ENCODE measurements around the gene RAPGEF6. TPM values are rescaled to one million over a fixed set of nuclear protein-coding genes. Genes with fewer than 3 reads are reported as not detected.

The RAPGEF6 gene
- total RNA-seq, 3 donors from 2014 or later (not counting 1 experiment from before 2014, with no cell fraction given), result 30.1 to 61.0 (median 42.1) TPM

DNA sequence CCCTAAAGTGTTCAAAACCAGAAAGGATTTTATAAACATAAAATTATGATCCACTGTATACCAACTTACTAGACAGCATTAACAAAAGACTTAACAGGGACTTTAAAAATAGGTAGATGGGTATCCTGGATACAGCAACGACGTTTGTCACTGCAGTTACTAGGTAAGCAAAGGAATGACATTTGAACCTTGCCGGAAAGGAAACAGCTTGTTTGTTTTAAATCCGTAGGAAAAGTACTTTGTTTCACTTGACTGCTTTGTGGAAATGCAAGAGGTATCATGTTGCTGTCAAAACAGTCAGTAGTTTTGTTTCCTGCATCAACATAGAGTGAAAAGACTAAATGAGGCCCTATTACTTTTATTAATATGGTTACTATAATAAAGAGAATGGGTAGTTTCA, 248.2 kb downstream of the RAPGEF6 start:
- Histone ChIP-seq H3K9me3 (ENCODE audit: control insufficient read depth, insufficient read depth, low read length) (no peaks in the 10 kb centered on the region), H3K4me3 (ENCODE audit: low read length) (no peak overlapping the region), H3K36me3 (ENCODE audit: control insufficient read depth, insufficient read depth, low read length) (peaks cover 52% of the 10 kb centered on the region), H3K27me3 (ENCODE audit: control insufficient read depth, insufficient read depth, low read length) (no peaks in the 10 kb centered on the region), H3K4me1 (ENCODE audit: control insufficient read depth, insufficient read depth, low read length) (peaks cover 17% of the 10 kb centered on the region), H3K27ac (ENCODE audit: low read length) (no peak overlapping the region)
- intact Hi-C loops (cut with micrococcal nuclease), result no loop called here
- peaks cover 42 to 47% of the 10 kb centered on the region in 2 donors for H3K4me1 Mint-ChIP-seq
- no peak overlapping the region for H3K4me3 Mint-ChIP-seq
- peak overlapping the region; percentile 89 to 95 for H3K27ac Mint-ChIP-seq
- TF ChIP-seq, protein P1, sequence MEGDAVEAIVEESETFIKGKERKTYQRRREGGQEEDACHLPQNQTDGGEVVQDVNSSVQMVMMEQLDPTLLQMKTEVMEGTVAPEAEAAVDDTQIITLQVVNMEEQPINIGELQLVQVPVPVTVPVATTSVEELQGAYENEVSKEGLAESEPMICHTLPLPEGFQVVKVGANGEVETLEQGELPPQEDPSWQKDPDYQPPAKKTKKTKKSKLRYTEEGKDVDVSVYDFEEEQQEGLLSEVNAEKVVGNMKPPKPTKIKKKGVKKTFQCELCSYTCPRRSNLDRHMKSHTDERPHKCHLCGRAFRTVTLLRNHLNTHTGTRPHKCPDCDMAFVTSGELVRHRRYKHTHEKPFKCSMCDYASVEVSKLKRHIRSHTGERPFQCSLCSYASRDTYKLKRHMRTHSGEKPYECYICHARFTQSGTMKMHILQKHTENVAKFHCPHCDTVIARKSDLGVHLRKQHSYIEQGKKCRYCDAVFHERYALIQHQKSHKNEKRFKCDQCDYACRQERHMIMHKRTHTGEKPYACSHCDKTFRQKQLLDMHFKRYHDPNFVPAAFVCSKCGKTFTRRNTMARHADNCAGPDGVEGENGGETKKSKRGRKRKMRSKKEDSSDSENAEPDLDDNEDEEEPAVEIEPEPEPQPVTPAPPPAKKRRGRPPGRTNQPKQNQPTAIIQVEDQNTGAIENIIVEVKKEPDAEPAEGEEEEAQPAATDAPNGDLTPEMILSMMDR (IDR thresholded peaks at IDR 0.05), result no peak
- ATAC-seq (no peak), DNase-seq (no peak)
- no peaks in the 10 kb centered on the region for H3K27me3 Mint-ChIP-seq (ENCODE audit: low read depth in 2 of 2)
- H3K36me3 Mint-ChIP-seq, result peaks cover 20% of the 10 kb centered on the region
- H3K9me3 Mint-ChIP-seq, result no peaks in the 10 kb centered on the region
- WGBS (ENCODE audit: insufficient coverage), result 89% methylated on average over 4 of the region's 4 CpGs

DNA sequence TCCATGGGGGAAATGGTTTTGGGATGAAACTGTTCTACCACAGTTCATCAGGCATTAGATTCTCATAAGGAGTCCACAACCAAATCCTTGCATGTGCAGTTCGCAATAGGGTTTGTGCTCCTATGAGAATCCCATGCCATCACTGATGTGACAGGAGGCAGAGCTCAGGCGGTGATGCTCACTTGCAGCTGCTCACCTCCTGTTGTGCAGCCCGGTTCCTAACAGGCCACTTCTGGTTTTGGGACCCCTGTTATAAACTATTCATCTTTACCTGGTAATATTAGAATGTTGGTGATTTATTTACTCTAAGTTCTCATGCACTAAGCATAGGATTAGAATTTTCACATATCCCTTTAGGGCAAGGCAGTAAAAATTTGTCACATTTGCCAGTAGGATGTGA, 248.9 kb downstream of the RAPGEF6 start:
- Histone ChIP-seq H3K4me1 (ENCODE audit: control insufficient read depth, insufficient read depth, low read length) (peaks cover 24% of the 10 kb centered on the region), H3K27me3 (ENCODE audit: control insufficient read depth, insufficient read depth, low read length) (no peaks in the 10 kb centered on the region), H3K9me3 (ENCODE audit: control insufficient read depth, insufficient read depth, low read length) (no peaks in the 10 kb centered on the region), H3K36me3 (ENCODE audit: control insufficient read depth, insufficient read depth, low read length) (peaks cover 49% of the 10 kb centered on the region), H3K27ac (ENCODE audit: low read length) (no peak overlapping the region), H3K4me3 (ENCODE audit: low read length) (no peak overlapping the region)
- peaks cover 49 to 54% of the 10 kb centered on the region in 2 donors for H3K4me1 Mint-ChIP-seq
- no peaks in the 10 kb centered on the region for H3K27me3 Mint-ChIP-seq (ENCODE audit: low read depth in 2 of 2)
- intact Hi-C loops (cut with micrococcal nuclease), result no loop called here
- TF ChIP-seq, protein P1 (IDR thresholded peaks at IDR 0.05), result no peak
- 100% methylated on average over 3 of the region's 3 CpGs for WGBS (ENCODE audit: insufficient coverage)
- H3K4me3 Mint-ChIP-seq, result no peak overlapping the region
- H3K36me3 Mint-ChIP-seq, result peaks cover 20% of the 10 kb centered on the region
- ATAC-seq (no peak), DNase-seq (no peak)
- peak overlapping the region; percentile 89 to 95 for H3K27ac Mint-ChIP-seq
- H3K9me3 Mint-ChIP-seq, result no peaks in the 10 kb centered on the region

DNA sequence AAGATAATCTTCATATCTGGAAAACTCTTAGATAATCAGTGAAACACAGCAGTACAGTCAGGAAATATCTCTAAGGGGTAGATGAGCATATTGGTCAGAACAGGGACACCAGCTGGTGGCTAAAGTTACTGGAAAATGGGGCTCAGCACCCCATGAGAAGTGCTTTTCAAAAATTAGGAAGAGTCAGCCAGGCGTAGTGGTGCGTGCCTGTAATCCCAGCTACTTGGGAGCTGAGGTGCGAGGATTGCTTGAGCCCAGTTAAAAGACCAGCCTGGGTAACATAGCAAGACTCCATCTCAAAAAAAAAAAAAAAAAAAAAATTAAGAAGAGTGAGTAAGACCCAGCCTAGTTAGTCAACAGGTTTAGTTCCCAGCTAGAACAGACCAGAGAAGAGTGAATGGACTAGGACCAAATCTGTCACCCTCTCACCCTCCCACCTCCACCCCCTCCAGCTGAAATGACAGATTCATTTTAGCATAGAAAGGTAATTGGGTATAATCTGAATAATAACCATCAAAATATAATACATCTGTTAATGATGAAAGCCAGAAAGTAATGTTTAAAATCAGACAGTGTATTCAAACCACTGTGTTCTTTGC, 250.3 kb downstream of the RAPGEF6 start:
- no peak overlapping the region for H3K4me3 Mint-ChIP-seq
- H3K36me3 ChIP-seq (ENCODE audit: control insufficient read depth, insufficient read depth, low read length), result peaks cover 37% of the 10 kb centered on the region
- no peak overlapping the region for H3K4me3 ChIP-seq (ENCODE audit: low read length)
- peaks cover 16% of the 10 kb centered on the region for H3K36me3 Mint-ChIP-seq
- H3K9me3 ChIP-seq (ENCODE audit: control insufficient read depth, insufficient read depth, low read length), result no peaks in the 10 kb centered on the region
- WGBS (ENCODE audit: insufficient coverage), result 98% methylated on average over 3 of the region's 3 CpGs
- ATAC-seq (no peak), DNase-seq (no peak)
- peak overlapping the region; percentile 89 to 95 for H3K27ac Mint-ChIP-seq
- no peaks in the 10 kb centered on the region for H3K27me3 Mint-ChIP-seq (ENCODE audit: low read depth in 2 of 2)
- H3K4me1 Mint-ChIP-seq, result peaks cover 55 to 56% of the 10 kb centered on the region in 2 donors
- no peaks in the 10 kb centered on the region for H3K9me3 Mint-ChIP-seq
- H3K4me1 ChIP-seq (ENCODE audit: control insufficient read depth, insufficient read depth, low read length), result peaks cover 38% of the 10 kb centered on the region
- no peak overlapping the region for H3K27ac ChIP-seq (ENCODE audit: low read length)
- intact Hi-C loops (cut with micrococcal nuclease), result loop anchor here (5.0 kb wide), 1 partner anchor 87 kb away; no protein-coding TSS in a partner anchor
- no peaks in the 10 kb centered on the region for H3K27me3 ChIP-seq (ENCODE audit: control insufficient read depth, insufficient read depth, low read length)
- TF ChIP-seq, protein P1 (IDR thresholded peaks at IDR 0.05), result no peak

DNA sequence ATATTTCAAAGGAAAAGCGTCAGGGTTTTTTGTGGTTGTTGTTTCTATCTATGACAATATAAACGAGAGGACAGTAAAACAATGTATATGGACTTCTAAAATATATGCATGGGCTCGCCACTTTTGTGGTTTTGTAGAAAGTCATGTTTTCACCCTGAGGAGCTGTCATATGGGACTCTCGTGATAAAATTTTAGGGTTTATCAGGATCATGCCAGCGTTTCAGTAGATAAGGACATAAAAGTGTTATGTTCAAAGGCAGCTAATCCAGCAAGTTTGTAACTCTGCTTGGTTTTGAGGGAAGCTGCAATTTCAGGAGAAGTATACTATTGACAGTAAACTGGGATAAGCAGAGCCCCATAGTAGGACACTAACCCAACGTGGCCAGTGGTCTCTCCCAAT, 250.9 kb downstream of the RAPGEF6 start:
- no peaks in the 10 kb centered on the region for H3K9me3 Mint-ChIP-seq
- WGBS (ENCODE audit: insufficient coverage), result 55% methylated on average over 5 of the region's 6 CpGs
- no peaks in the 10 kb centered on the region for H3K27me3 ChIP-seq (ENCODE audit: control insufficient read depth, insufficient read depth, low read length)
- no peak overlapping the region for H3K4me3 Mint-ChIP-seq
- peaks cover 13% of the 10 kb centered on the region for H3K36me3 Mint-ChIP-seq
- peak overlapping the region; percentile 89 to 95 for H3K27ac Mint-ChIP-seq
- no peak overlapping the region for H3K27ac ChIP-seq (ENCODE audit: low read length)
- no peaks in the 10 kb centered on the region for H3K27me3 Mint-ChIP-seq (ENCODE audit: low read depth in 2 of 2)
- peaks cover 41% of the 10 kb centered on the region for H3K4me1 ChIP-seq (ENCODE audit: control insufficient read depth, insufficient read depth, low read length)
- DNase-seq, result no peak
- peaks cover 57 to 59% of the 10 kb centered on the region in 2 donors for H3K4me1 Mint-ChIP-seq
- intact Hi-C loops (cut with micrococcal nuclease), result loop anchor here (5.0 kb wide), 1 partner anchor 87 kb away; no protein-coding TSS in a partner anchor
- no peaks in the 10 kb centered on the region for H3K9me3 ChIP-seq (ENCODE audit: control insufficient read depth, insufficient read depth, low read length)
- peaks cover 32% of the 10 kb centered on the region for H3K36me3 ChIP-seq (ENCODE audit: control insufficient read depth, insufficient read depth, low read length)
- no peak for ATAC-seq
- no peak overlapping the region for H3K4me3 ChIP-seq (ENCODE audit: low read length)
- TF ChIP-seq, protein P1 (IDR thresholded peaks at IDR 0.05), result no peak
